Progenitor cell of endocrine pancreas (in vitro differentiated cells): ENCODE results near the gene TBC1D1. TPM values are rescaled to one million over a fixed set of nuclear protein-coding genes. Genes with fewer than 3 reads are reported as not detected.
A peak's percentile ranks its signal among the peaks of the same experiment; 100 is the strongest.

Source experiments
- DNase-seq: peaks from one replicate; pipeline ENCODE4 v3.0.0; 2021; ENCODE audit warnings: low spot score; ENCODE audit not compliant: unreplicated experiment
- H3K27ac Mint-ChIP-seq: 2 replicates; pipeline ENCODE4 v1.8.0; 2021; ENCODE audit warnings: mild to moderate bottlenecking, moderate library complexity, mixed read lengths
- H3K27me3 Mint-ChIP-seq: 2 replicates; pipeline ENCODE4 v1.8.0; 2021; ENCODE audit warnings: mixed read lengths
- H3K36me3 Mint-ChIP-seq: 2 replicates; pipeline ENCODE4 v1.8.0; 2022; ENCODE audit warnings: mixed read lengths; ENCODE audit not compliant: insufficient read depth
- H3K4me1 Mint-ChIP-seq: 2 replicates; pipeline ENCODE4 v1.8.0; 2021; ENCODE audit warnings: low read depth, mixed read lengths
- H3K4me3 Mint-ChIP-seq: 2 replicates; pipeline ENCODE4 v1.8.0; 2021; ENCODE audit warnings: low read depth, mild to moderate bottlenecking, moderate library complexity, mixed read lengths
- H3K9me3 Mint-ChIP-seq: 2 replicates; pipeline ENCODE4 v1.8.0; 2021; ENCODE audit warnings: low read depth, mixed read lengths
- CTCF ChIP-seq: fragments of 200-600 bp; sonication (generic); IDR thresholded peaks from one replicate; pipeline ENCODE4 v1.5.0; 2021; ENCODE audit warnings: antibody characterized with exemption, mild to moderate bottlenecking; ENCODE audit not compliant: unreplicated experiment
- total RNA-seq: library from RNA; stranded (reverse); gene quantifications from 2 replicates; pipeline ENCODE4 v1.2.1, GENCODE V29; 2021

TBC1D1 gene
- total RNA-seq, 1 donor from 2014 or later, result 138 TPM

- Mint-ChIP-seq H3K36me3 (no peaks in the 10 kb centered on the region), H3K4me1 (peaks cover 29% of the 10 kb centered on the region), H3K27me3 (peaks cover 4% of the 10 kb centered on the region), H3K4me3 (no peak overlapping the region), H3K9me3 (no peaks in the 10 kb centered on the region), H3K27ac (no peak overlapping the region)
- DNase-seq, result no peak
- TF ChIP-seq CTCF, result no peak
Measured at GRCh38 chr4:38151873-38152272, 261.0 kb downstream of the TBC1D1 start.

GRCh38 chr4:38152305-38152704, 261.4 kb downstream of the TBC1D1 start:
- no peak overlapping the region for H3K4me3 Mint-ChIP-seq
- DNase-seq, result no peak

GRCh38 chr4:38152721-38153386, 262.0 kb downstream of the TBC1D1 start:
- Mint-ChIP-seq H3K4me1 (peaks cover 29% of the 10 kb centered on the region), H3K9me3 (no peaks in the 10 kb centered on the region), H3K27ac (no peak overlapping the region), H3K27me3 (peaks cover 4% of the 10 kb centered on the region), H3K36me3 (no peaks in the 10 kb centered on the region), H3K4me3 (no peak overlapping the region)
- no peak for DNase-seq
- no peak for TF ChIP-seq CTCF

More at GRCh38 chr4:38152305-38152704, 261.4 kb downstream of the TBC1D1 start:
- H3K9me3 Mint-ChIP-seq, result no peaks in the 10 kb centered on the region
- no peak for TF ChIP-seq CTCF
- no peaks in the 10 kb centered on the region for H3K36me3 Mint-ChIP-seq
- peaks cover 4% of the 10 kb centered on the region for H3K27me3 Mint-ChIP-seq
- no peak overlapping the region for H3K27ac Mint-ChIP-seq
- peaks cover 29% of the 10 kb centered on the region for H3K4me1 Mint-ChIP-seq

DNA sequence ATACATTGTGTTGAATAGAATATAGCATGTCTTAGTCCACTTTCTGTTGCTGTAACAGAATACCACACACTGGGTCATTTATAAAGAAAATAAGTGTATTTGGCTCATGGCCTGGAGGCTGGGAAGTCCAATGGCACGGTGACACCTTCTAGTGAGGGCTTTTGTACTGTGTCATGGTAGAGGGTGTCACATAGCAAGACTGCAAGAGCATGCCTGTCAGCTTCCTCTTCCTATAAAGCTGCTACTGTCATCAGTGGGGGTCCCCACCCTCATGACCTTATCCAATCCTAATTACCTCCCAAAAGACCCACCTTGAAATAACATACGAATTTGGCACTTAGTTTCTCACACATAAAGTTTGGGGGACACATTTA, 262.5 kb downstream of the TBC1D1 start:
- Mint-ChIP-seq H3K27me3 (peaks cover 4% of the 10 kb centered on the region), H3K4me3 (no peak overlapping the region), H3K4me1 (peaks cover 29% of the 10 kb centered on the region), H3K9me3 (no peaks in the 10 kb centered on the region), H3K27ac (no peak overlapping the region), H3K36me3 (no peaks in the 10 kb centered on the region)
- no peak for DNase-seq
- TF ChIP-seq CTCF, result no peak

DNA sequence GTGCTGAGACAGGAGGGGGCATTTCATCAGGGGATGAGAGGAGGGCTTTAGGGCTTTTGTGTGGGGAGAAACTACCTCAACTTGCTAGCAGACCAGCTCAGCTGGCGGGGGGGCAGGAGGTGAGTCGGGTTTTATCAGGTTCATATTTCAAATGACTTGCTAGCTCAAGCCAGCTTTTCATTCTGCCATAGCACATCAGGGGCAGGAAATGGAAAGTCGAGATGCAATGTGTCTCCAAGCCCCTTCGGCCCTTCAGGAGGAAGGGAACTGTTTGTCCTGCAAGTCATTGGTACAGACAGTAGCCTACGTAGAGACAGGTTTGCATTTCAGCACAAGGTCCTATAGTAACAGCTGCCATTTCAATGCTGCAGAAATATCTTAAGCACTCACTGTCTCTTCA, 263.4 kb downstream of the TBC1D1 start:
- Mint-ChIP-seq H3K4me3 (no peak overlapping the region), H3K27me3 (peaks cover 4% of the 10 kb centered on the region), H3K4me1 (peaks cover 31% of the 10 kb centered on the region), H3K9me3 (no peaks in the 10 kb centered on the region), H3K27ac (peak overlapping the region; percentile 37), H3K36me3 (no peaks in the 10 kb centered on the region)
- TF ChIP-seq CTCF, result no peak
- DNase-seq, result no peak
